Loucy (cell line): ENCODE data around the gene HMX2.
"Not testable (repeated sequence)": the region's sequence is repeated elsewhere in the genome, so short reads cannot be mapped to it uniquely, and the experiment has no call there.

Experiments
- CTCF ChIP-seq: fragments of 200-600 bp; sonication (generic); conservative IDR thresholded peaks from 2 replicates; pipeline ENCODE4 v1.5.1; 2014; ENCODE audit warnings: mild to moderate bottlenecking, antibody characterized with exemption, low read length
- EZH2phosphoT487 ChIP-seq: fragments of 200-600 bp; IDR thresholded peaks from 2 replicates; pipeline ENCODE4 v1.6.1; 2018; ENCODE audit warnings: antibody characterized with exemption, mild to moderate bottlenecking, moderate library complexity, borderline replicate concordance

DNA sequence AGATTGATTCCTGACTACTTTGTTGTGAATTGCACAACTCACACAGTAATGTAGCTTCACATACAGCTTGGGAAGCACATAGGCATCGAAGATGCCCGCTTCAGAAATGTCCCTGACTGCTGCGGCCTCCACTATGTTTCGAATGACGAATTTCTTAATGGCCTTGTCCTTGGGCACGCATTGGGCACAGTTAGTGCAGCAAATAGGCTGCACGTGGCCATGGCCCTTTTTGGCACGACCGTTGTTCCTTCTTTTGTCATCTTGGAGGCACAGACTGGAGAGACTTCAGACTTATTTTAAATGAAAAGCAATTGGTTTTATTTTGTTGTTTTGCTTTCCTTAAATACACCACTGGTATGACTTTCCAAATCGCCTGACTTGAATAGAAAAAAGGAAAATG lies 23.7 kb downstream of the HMX2 start:
- not testable (repeated sequence) for TF ChIP-seq CTCF, EZH2phosphoT487
